Right atrium auricular region (tissue), 2 donors: ENCODE measurements around the gene PABPC3. TPM values are rescaled to one million over a fixed set of nuclear protein-coding genes. Genes with fewer than 3 reads are reported as not detected.

Experiments
- DNase-seq: peaks from one replicate; pipeline ENCODE4 v3.0.0-alpha.2; 2019; ENCODE audit warnings: low spot score
- H3K27ac ChIP-seq, 2 donors: fragments of 200-600 bp; sonication (generic); 1 replicate in 1 of 2; 2 replicates in 1 of 2; pipeline ENCODE4 v1.5.1; 2016 to 2019
- H3K27me3 ChIP-seq, 2 donors: fragments of 200-600 bp; sonication (generic); one replicate each; pipeline versions ENCODE4 v1.5.1 to v1.6.0; 2017 to 2019
- H3K36me3 ChIP-seq: fragments of 200-600 bp; sonication (generic); one replicate; pipeline ENCODE4 v1.5.1; 2016
- H3K4me1 ChIP-seq, 2 donors: fragments of 200-600 bp; sonication (generic); one replicate each; pipeline versions ENCODE4 v1.5.1 to v1.6.0; 2017 to 2019
- H3K4me3 ChIP-seq, 2 donors: fragments of 200-600 bp; sonication (generic); 1 replicate in 1 of 2; 2 replicates in 1 of 2; pipeline ENCODE4 v1.5.1; 2017 to 2019; ENCODE audit warnings: mild to moderate bottlenecking in 1 of 2, moderate library complexity in 1 of 2
- H3K9me3 ChIP-seq, 2 donors: fragments of 200-600 bp; sonication (generic); one replicate each; pipeline ENCODE4 v1.5.1; 2019
- total RNA-seq, 2 donors: library from RNA; depleted of rRNA; stranded (reverse); fragments of >200 nt; gene quantifications; one replicate each; pipeline ENCODE4 v1.1.0, GENCODE V29; 2016
- TF ChIP-seq, protein P1 (sequence below), 2 donors: fragments of 200-600 bp; sonication (generic); IDR thresholded peaks; one replicate each; pipeline ENCODE4 v1.5.1; 2019; ENCODE audit warnings: antibody characterized with exemption in 2 of 2

PABPC3 gene
- total RNA-seq, 2 donors from 2014 or later, result not detected

- Histone ChIP-seq H3K4me1 (no peaks in the 10 kb centered on the region), H3K36me3 (no peaks in the 10 kb centered on the region), H3K9me3 (no peaks in the 10 kb centered on the region), H3K27me3 (no peaks in the 10 kb centered on the region), H3K4me3 (no peak overlapping the region), H3K27ac (no peak overlapping the region)
- TF ChIP-seq, protein P1, sequence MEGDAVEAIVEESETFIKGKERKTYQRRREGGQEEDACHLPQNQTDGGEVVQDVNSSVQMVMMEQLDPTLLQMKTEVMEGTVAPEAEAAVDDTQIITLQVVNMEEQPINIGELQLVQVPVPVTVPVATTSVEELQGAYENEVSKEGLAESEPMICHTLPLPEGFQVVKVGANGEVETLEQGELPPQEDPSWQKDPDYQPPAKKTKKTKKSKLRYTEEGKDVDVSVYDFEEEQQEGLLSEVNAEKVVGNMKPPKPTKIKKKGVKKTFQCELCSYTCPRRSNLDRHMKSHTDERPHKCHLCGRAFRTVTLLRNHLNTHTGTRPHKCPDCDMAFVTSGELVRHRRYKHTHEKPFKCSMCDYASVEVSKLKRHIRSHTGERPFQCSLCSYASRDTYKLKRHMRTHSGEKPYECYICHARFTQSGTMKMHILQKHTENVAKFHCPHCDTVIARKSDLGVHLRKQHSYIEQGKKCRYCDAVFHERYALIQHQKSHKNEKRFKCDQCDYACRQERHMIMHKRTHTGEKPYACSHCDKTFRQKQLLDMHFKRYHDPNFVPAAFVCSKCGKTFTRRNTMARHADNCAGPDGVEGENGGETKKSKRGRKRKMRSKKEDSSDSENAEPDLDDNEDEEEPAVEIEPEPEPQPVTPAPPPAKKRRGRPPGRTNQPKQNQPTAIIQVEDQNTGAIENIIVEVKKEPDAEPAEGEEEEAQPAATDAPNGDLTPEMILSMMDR (IDR thresholded peaks at IDR 0.05), result no peak
- no peak for DNase-seq
These were observed 45.1 kb downstream of the PABPC3 start for GRCh38 chr13:25141042-25141441.

GRCh38 chr13:25143706-25144105 is 47.8 kb downstream of the PABPC3 start:
- DNase-seq, result no peak
- H3K36me3 ChIP-seq, result no peaks in the 10 kb centered on the region
- H3K4me1 ChIP-seq, result no peaks in the 10 kb centered on the region
- H3K27me3 ChIP-seq, result no peaks in the 10 kb centered on the region
- TF ChIP-seq, protein P1 (IDR thresholded peaks at IDR 0.05), result no peak
- no peak overlapping the region for H3K4me3 ChIP-seq
- no peak overlapping the region for H3K27ac ChIP-seq
- no peaks in the 10 kb centered on the region for H3K9me3 ChIP-seq

DNA sequence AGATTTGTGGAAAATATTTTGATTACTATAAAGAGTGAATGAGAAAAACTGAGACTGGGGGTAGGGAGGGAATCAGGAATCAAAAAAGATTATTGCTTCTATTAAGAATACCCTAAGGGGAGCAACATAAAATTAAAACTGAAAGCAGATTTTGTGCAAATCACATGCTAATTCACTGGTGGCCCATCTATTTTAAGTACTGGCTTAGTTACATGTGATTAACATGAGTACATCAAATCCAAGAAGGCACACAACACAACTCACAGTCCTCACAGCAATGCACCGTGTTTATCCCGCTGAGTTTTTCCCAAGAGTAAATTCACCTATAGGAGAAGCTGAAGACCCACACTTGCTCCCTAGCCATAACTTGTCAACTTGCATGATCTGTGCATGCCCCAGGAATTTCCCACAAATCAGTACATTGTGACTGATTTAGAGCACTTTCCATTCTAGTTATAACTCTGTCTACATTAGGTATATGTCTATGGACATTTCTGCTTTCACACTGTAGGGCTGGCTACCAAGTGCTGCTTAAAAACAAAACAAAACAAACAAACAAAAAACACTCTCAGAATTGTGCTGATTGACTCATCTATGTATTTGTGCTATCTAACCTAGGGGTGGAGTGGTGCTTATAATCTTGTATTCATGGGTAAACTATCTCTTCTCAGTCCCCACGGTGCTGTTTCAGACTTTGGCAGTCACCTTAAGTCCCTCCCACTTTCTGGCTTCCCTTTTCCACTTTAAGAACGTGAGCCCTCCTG is 51.9 kb downstream of the PABPC3 start:
- TF ChIP-seq, protein P1 (IDR thresholded peaks at IDR 0.05), result no peak
- no peaks in the 10 kb centered on the region for H3K4me1 ChIP-seq
- no peaks in the 10 kb centered on the region for H3K9me3 ChIP-seq
- no peak overlapping the region for H3K4me3 ChIP-seq
- no peaks in the 10 kb centered on the region for H3K36me3 ChIP-seq
- H3K27ac ChIP-seq, result no peak overlapping the region
- H3K27me3 ChIP-seq, result no peaks in the 10 kb centered on the region
- no peak for DNase-seq

DNA sequence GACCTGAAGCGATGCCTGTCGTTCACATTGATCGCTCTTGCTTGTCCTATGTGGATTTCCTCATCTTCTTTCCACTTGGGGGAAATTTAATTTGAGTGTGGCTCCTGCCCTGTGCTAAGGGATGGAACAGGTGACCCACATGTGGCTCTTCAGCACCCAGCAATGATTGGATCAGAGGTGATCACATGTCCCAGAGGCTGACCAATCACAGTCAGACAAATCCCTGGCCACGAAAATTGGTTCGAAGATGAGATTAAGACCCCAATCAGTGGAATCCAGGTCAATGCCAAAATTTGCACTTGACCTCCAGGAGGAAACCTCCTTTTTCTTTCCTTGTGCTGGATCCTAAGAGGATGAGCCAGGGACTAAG is 52.5 kb downstream of the PABPC3 start:
- Histone ChIP-seq H3K36me3 (no peaks in the 10 kb centered on the region), H3K27ac (no peak overlapping the region), H3K4me3 (no peak overlapping the region), H3K27me3 (no peaks in the 10 kb centered on the region), H3K9me3 (no peaks in the 10 kb centered on the region), H3K4me1 (no peaks in the 10 kb centered on the region)
- TF ChIP-seq, protein P1 (IDR thresholded peaks at IDR 0.05), result no peak
- DNase-seq, result no peak

Other genes with a start within 250 kb of the PABPC3 start
- not detected for gene AMER2, start 76.2 kb downstream of the PABPC3 start, total RNA-seq
- gene MTMR6, start 191.4 kb downstream of the PABPC3 start, total RNA-seq, result 10 to 100 TPM; 14.8 to 21.2 TPM
- 10 to 100 TPM; 24.7 to 27.9 TPM for gene NUP58, start 205.5 kb downstream of the PABPC3 start, total RNA-seq